Esophagus squamous epithelium (tissue), 5 donors: ENCODE data around the gene UACA. TPM values are rescaled to one million over a fixed set of nuclear protein-coding genes. Genes with fewer than 3 reads are reported as not detected.

ENCODE experiments used
- DNase-seq: peaks from one replicate; lab custom pipeline; 2025; lab: John Stamatoyannopoulos, UW
- H3K27ac ChIP-seq, 4 donors: fragments of 200-600 bp; sonication (generic); one replicate each; pipeline ENCODE4 v1.5.1; 2016 to 2019; ENCODE audit warnings: mild to moderate bottlenecking in 1 of 4
- H3K27me3 ChIP-seq, 4 donors: fragments of 200-600 bp; sonication (generic); 1 replicate in 3 of 4; 2 replicates in 1 of 4; pipeline versions ENCODE4 v1.5.1 to v1.6.0; 2017 to 2021; ENCODE audit warnings: antibody characterized with exemption in 1 of 4
- H3K36me3 ChIP-seq, 3 donors: fragments of 200-600 bp; sonication (generic); one replicate each; pipeline ENCODE4 v1.5.1; 2016 to 2019
- H3K4me1 ChIP-seq, 3 donors: fragments of 200-600 bp; sonication (generic); one replicate each; pipeline ENCODE4 v1.5.1; 2017 to 2019
- H3K4me3 ChIP-seq, 4 donors: fragments of 200-600 bp; sonication (generic); 1 replicate in 3 of 4; 2 replicates in 1 of 4; pipeline ENCODE4 v1.5.1; 2016 to 2019; ENCODE audit warnings: mild to moderate bottlenecking in 2 of 4, moderate library complexity in 1 of 4
- H3K9me3 ChIP-seq, 3 donors: fragments of 200-600 bp; sonication (generic); one replicate each; pipeline ENCODE4 v1.5.1; 2016 to 2019
- POLR2A ChIP-seq, 4 donors: fragments of 450-650 bp; IDR thresholded peaks; one replicate each; pipeline ENCODE4 v1.6.1; 2017; ENCODE audit warnings: antibody characterized with exemption in 4 of 4, mild to moderate bottlenecking in 4 of 4, moderate library complexity in 3 of 4
- WGBS, 2 donors: methylation state at CpG; one replicate each; pipeline ENCODE4 v1.1.5; 2018; 5-methylcytosine and 5-hydroxymethylcytosine counted together
- intact Hi-C: fragments of 100-400 bp; cut with DNase I; formaldehyde crosslinking; loops from one replicate; pipeline ENCODE4 v1.15.0; 2022
- total RNA-seq, 4 donors: library from RNA; depleted of rRNA; stranded (reverse); fragments of >200 nt; gene quantifications; one replicate each; pipeline ENCODE4 v1.1.0, GENCODE V29; 2016
- TF ChIP-seq, protein P1 (sequence below), 6 experiments: fragments of 450-650 bp in 4 of 6; fragments of 200-600 bp in 2 of 6; sonication (generic) in 2 of 6; IDR thresholded peaks; one replicate each; pipeline ENCODE4 v1.5.1; 2016 to 2019; ENCODE audit warnings: antibody characterized with exemption in 6 of 6, mild to moderate bottlenecking in 4 of 6, moderate library complexity in 4 of 6
- donor health status: DM: yes; HTN: yes; CAD: no.

Gene UACA
- total RNA-seq, 4 donors from 2014 or later, result 18.3 to 55.3 (median 29.8) TPM

DNA sequence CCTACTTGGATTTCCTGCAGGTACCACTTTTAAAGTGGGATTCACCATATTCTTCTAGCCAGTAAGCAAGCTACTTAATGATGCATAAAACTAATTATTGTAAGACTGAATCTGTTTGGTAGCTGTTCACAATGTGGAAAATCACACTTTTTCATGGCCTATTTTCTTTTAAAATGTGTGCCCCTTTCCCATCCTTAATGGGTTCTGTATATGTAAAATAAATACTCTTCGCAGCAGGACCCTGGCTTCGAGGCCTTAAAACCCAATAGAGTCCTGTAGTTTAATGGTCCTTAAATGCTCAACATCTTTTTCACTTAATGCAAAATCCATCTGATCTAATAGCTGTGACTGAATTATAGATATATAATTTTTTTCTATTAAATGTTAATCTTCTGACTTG, 111.0 kb downstream of the UACA start:
- Histone ChIP-seq H3K27ac (no peak overlapping the region), H3K9me3 (no peaks in the 10 kb centered on the region), H3K36me3 (peaks cover 0 to 37% (median 0%) of the 10 kb centered on the region in 3 donors), H3K27me3 (no peaks in the 10 kb centered on the region), H3K4me3 (no peak overlapping the region), H3K4me1 (peaks cover 0 to 7% (median 0%) of the 10 kb centered on the region in 3 donors)
- TF ChIP-seq, protein P1, sequence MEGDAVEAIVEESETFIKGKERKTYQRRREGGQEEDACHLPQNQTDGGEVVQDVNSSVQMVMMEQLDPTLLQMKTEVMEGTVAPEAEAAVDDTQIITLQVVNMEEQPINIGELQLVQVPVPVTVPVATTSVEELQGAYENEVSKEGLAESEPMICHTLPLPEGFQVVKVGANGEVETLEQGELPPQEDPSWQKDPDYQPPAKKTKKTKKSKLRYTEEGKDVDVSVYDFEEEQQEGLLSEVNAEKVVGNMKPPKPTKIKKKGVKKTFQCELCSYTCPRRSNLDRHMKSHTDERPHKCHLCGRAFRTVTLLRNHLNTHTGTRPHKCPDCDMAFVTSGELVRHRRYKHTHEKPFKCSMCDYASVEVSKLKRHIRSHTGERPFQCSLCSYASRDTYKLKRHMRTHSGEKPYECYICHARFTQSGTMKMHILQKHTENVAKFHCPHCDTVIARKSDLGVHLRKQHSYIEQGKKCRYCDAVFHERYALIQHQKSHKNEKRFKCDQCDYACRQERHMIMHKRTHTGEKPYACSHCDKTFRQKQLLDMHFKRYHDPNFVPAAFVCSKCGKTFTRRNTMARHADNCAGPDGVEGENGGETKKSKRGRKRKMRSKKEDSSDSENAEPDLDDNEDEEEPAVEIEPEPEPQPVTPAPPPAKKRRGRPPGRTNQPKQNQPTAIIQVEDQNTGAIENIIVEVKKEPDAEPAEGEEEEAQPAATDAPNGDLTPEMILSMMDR (IDR thresholded peaks at IDR 0.05), result no peak
- TF ChIP-seq POLR2A (IDR thresholded peaks at IDR 0.05), result no peak
- DNase-seq, result no peak
- whole genome bisulfite sequencing, 2 donors, result 94 to 98% methylated on average over 2 of the region's 2 CpGs
- intact Hi-C loops, result no loop called here

DNA sequence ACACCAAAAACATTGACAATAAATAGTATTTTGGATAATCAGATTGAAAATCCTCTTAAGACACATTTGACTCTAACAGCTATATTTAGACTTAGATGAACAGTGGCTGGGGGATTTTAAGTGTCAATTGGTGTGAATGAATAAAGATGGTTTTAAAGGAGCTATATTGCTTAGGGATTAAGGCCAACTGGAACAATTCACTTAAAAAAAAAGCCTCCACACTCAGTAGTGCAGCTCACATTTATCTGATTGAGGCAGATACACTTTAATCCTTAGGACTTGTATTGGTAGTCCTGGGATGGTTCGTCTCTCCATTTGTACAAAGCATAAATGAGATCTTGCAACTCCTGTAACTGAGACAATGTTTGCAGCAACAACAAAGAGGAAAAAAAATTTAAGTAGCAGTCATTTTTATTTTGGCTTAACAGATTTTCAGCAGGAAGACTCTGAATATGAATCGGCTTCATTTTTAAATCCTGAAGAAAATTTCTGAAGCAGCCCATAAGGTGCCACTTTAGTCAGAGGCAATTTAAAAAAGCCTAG, 112.0 kb downstream of the UACA start:
- peaks cover 0 to 7% (median 0%) of the 10 kb centered on the region in 3 donors for H3K4me1 ChIP-seq
- peaks cover 0 to 28% (median 0%) of the 10 kb centered on the region in 3 donors for H3K36me3 ChIP-seq
- no peak overlapping the region for H3K4me3 ChIP-seq
- intact Hi-C loops, result no loop called here
- TF ChIP-seq, protein P1 (IDR thresholded peaks at IDR 0.05), result no peak
- TF ChIP-seq POLR2A (IDR thresholded peaks at IDR 0.05), result no peak
- H3K27me3 ChIP-seq, result no peaks in the 10 kb centered on the region
- DNase-seq, result no peak
- H3K27ac ChIP-seq, result no peak overlapping the region
- 84 to 100% methylated on average over 2 of the region's 2 CpGs for WGBS, 2 donors
- no peaks in the 10 kb centered on the region for H3K9me3 ChIP-seq

DNA sequence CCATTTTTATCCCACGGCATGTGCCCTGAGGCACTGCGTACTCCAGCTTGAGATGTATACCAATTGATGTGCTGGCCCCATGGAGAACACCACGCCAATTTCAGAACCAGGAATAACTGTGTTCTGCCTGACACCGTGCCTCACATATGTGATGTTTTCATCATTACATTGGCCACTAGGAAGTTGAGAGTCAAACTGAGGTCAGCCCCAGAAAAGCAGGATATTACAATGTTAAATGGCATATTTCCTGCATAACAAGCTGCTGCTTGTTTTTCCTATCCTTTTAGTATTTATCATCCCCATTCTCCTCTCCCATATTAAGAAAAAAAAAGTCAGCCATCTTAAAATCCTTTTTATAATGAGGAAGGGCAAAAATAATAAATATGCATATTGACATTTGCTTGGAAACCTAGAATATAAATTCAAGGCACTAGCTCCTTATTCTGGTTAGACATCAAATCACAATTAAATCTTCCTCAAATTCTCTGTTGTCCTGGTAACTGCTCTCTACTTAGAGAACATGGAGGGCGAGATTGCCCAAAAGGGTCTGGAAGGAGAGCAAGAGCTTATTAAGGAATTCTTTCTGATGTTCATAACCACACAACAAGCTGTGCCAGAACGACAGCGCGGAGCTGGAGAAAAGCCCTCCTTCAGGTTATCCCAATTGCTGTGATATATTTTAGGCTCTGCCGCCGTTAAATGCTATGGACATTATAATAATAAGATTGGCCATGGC, 112.6 kb downstream of the UACA start:
- intact Hi-C loops, result no loop called here
- 82 to 84% methylated on average over 10 of the region's 10 CpGs for WGBS, 2 donors
- H3K27me3 ChIP-seq, result peaks cover 0 to 4% (median 0%) of the 10 kb centered on the region in 4 donors
- H3K27ac ChIP-seq, result no peak overlapping the region
- H3K4me3 ChIP-seq, result no peak overlapping the region
- peaks cover 0 to 7% (median 0%) of the 10 kb centered on the region in 3 donors for H3K4me1 ChIP-seq
- no peak for DNase-seq
- peaks cover 0 to 21% (median 0%) of the 10 kb centered on the region in 3 donors for H3K36me3 ChIP-seq
- H3K9me3 ChIP-seq, result no peaks in the 10 kb centered on the region
- TF ChIP-seq, protein P1 (IDR thresholded peaks at IDR 0.05), result no peak
- no peak for TF ChIP-seq POLR2A (IDR thresholded peaks at IDR 0.05)

DNA sequence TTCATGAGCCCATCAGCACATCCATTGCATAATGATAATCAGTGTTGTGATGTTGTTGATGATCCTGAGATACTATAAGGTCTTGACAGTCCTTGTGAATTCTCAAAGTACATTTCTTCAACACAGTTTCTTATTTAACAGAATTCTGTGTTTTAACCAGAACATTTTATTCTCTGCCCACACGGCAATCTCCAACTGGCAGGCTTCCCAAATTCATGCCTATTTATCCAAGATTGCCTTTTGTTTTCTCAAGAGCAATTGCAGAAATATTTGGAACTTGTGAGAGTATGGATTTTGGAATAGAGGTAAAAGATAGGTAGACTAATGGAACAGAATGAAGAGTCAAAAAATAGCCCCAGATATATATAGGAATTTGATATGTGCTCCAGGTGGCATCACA, 116.0 kb downstream of the UACA start:
- no peak for TF ChIP-seq POLR2A (IDR thresholded peaks at IDR 0.05)
- TF ChIP-seq, protein P1 (IDR thresholded peaks at IDR 0.05), result no peak
- Histone ChIP-seq H3K9me3 (no peaks in the 10 kb centered on the region), H3K4me1 (peaks cover 0 to 7% (median 0%) of the 10 kb centered on the region in 3 donors), H3K27ac (no peak overlapping the region), H3K36me3 (no peaks in the 10 kb centered on the region), H3K4me3 (no peak overlapping the region), H3K27me3 (peaks cover 0 to 8% (median 0%) of the 10 kb centered on the region in 4 donors)
- intact Hi-C loops, result no loop called here
- WGBS, 2 donors, result 14 to 41% methylated on average over 1 of the region's 1 CpG
- no peak for DNase-seq

DNA sequence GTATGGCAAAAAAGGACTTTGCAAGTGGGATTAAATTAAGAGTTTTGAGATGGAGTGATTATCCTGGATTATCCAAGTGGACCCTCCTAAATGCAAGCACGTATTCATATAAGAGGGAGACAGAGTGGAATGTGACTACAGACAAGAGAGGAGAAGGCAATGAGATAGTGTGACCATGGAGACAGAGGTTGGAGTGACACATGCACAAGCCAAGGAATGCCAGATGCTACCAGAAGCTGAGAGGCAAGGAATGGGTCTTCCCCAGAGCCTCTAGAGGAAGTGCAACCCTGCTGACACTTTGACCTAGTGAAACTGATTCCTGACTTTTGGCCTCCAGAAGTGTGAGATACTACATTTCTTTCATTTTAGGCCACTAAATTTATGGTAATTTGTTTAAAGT, 117.2 kb downstream of the UACA start:
- Histone ChIP-seq H3K4me1 (peaks cover 0 to 7% (median 0%) of the 10 kb centered on the region in 3 donors), H3K27ac (no peak overlapping the region), H3K36me3 (no peaks in the 10 kb centered on the region), H3K9me3 (no peaks in the 10 kb centered on the region), H3K4me3 (no peak overlapping the region), H3K27me3 (peaks cover 0 to 14% (median 0%) of the 10 kb centered on the region in 4 donors)
- TF ChIP-seq, protein P1 (IDR thresholded peaks at IDR 0.05), result no peak
- no peak for TF ChIP-seq POLR2A (IDR thresholded peaks at IDR 0.05)
- intact Hi-C loops, result no loop called here
- DNase-seq, result no peak
- WGBS, 2 donors, result 67 to 69% methylated on average over 1 of the region's 1 CpG
